22Rv1 (cell line): ENCODE results near the gene GRAPL.
"Not testable (repeated sequence)": the region's sequence is repeated elsewhere in the genome, so short reads cannot be mapped to it uniquely, and the experiment has no call there.

Source experiments
- H3K27ac ChIP-seq: fragments of 450-650 bp; 2 replicates; pipeline ENCODE4 v1.5.1; 2017

GRAPL gene

GRCh38 chr17:19188870-19189708 lies 61.7 kb downstream of the GRAPL start:
- H3K27ac ChIP-seq = not testable (repeated sequence)

- not testable (repeated sequence) for H3K27ac ChIP-seq
These were observed 62.5 kb downstream of the GRAPL start for GRCh38 chr17:19189781-19190405.

- not testable (repeated sequence) for H3K27ac ChIP-seq
These were observed 69.2 kb downstream of the GRAPL start for GRCh38 chr17:19196382-19197204.

GRCh38 chr17:19202448-19202847 lies 75.1 kb downstream of the GRAPL start:
- not testable (repeated sequence) for H3K27ac ChIP-seq

- not testable (repeated sequence) for H3K27ac ChIP-seq
These were observed 76.0 kb downstream of the GRAPL start for GRCh38 chr17:19203429-19203828.
